Left ventricle myocardium inferior (tissue), 1 donor: ENCODE data around the gene NCOR1. TPM values are rescaled to one million over a fixed set of nuclear protein-coding genes. Genes with fewer than 3 reads are reported as not detected.

ENCODE experiments used
- DNase-seq: peaks from one replicate; pipeline ENCODE4 v3.0.0-alpha.2; 2020
- H3K27ac ChIP-seq: fragments of 200-600 bp; replicated peaks from 2 replicates; pipeline ENCODE4 v1.8.0; 2021
- H3K27me3 ChIP-seq: fragments of 200-600 bp; 2 replicates; pipeline ENCODE4 v1.8.0; 2021; ENCODE audit warnings: low read depth
- H3K36me3 ChIP-seq: fragments of 200-600 bp; 2 replicates; pipeline ENCODE4 v1.8.0; 2021
- H3K4me1 ChIP-seq: fragments of 200-600 bp; 2 replicates; pipeline ENCODE4 v1.8.0; 2021
- H3K4me3 ChIP-seq: fragments of 200-600 bp; 2 replicates; pipeline ENCODE4 v1.8.0; 2021; ENCODE audit warnings: mild to moderate bottlenecking, moderate library complexity
- H3K9me3 ChIP-seq: fragments of 200-600 bp; replicated peaks from 2 replicates; pipeline ENCODE4 v1.8.0; 2021
- intact Hi-C: fragments of 100-400 bp; cut with micrococcal nuclease; formaldehyde crosslinking; loops from one replicate; pipeline ENCODE4 v1.11.0; 2022
- total RNA-seq: library from RNA; stranded (reverse); fragmentation: NEBNext Ultra II Directional; extraction: Animal tissue kit (Norgen Biotek cat#: 25700); gene quantifications from one replicate; pipeline ENCODE4 v1.2.1, GENCODE V29; 2021
- TF ChIP-seq, protein P1 (sequence below): fragments of 200-600 bp; IDR thresholded peaks from 2 replicates; pipeline ENCODE4 v1.8.0; 2021; ENCODE audit warnings: antibody characterized with exemption, mild to moderate bottlenecking, borderline replicate concordance
- donor health status: DM: no; HTN: yes; CAD: no; lungs with severe emphysema.

The NCOR1 gene
- total RNA-seq, 1 donor from 2014 or later, result 60.1 TPM

DNA sequence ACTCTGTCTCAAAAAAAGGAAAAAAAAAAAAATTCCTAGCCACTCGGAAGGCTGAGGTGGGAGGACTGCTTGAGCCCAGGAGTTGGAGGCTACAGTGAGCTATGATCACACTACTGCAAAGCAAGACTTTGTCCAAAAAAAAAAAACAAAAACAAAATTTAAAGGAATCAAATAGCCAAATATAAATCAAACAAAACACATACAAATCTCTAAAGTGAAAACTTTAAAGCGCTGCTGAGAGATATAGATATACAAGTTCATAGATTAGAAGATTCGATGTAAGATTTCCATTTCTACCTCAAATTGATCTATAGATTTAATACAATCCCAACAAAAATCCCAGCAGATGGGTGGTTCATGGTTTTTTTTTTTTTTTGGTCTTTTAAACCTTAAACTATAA, 132.1 kb downstream of the NCOR1 start:
- Histone ChIP-seq H3K36me3 (peaks cover 60% of the 10 kb centered on the region), H3K9me3 (no peaks in the 10 kb centered on the region), H3K27me3 (no peaks in the 10 kb centered on the region), H3K4me3 (no peak overlapping the region), H3K27ac (no peak overlapping the region), H3K4me1 (peaks cover 6% of the 10 kb centered on the region)
- intact Hi-C loops, result no loop called here
- TF ChIP-seq, protein P1, sequence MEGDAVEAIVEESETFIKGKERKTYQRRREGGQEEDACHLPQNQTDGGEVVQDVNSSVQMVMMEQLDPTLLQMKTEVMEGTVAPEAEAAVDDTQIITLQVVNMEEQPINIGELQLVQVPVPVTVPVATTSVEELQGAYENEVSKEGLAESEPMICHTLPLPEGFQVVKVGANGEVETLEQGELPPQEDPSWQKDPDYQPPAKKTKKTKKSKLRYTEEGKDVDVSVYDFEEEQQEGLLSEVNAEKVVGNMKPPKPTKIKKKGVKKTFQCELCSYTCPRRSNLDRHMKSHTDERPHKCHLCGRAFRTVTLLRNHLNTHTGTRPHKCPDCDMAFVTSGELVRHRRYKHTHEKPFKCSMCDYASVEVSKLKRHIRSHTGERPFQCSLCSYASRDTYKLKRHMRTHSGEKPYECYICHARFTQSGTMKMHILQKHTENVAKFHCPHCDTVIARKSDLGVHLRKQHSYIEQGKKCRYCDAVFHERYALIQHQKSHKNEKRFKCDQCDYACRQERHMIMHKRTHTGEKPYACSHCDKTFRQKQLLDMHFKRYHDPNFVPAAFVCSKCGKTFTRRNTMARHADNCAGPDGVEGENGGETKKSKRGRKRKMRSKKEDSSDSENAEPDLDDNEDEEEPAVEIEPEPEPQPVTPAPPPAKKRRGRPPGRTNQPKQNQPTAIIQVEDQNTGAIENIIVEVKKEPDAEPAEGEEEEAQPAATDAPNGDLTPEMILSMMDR, result no peak
- no peak for DNase-seq

- Histone ChIP-seq H3K36me3 (peaks cover 66% of the 10 kb centered on the region), H3K4me3 (no peak overlapping the region), H3K27ac (no peak overlapping the region), H3K9me3 (no peaks in the 10 kb centered on the region), H3K27me3 (no peaks in the 10 kb centered on the region), H3K4me1 (peaks cover 6% of the 10 kb centered on the region)
- DNase-seq, result no peak
- TF ChIP-seq, protein P1, result no peak
- intact Hi-C loops, result no loop called here
Observed at GRCh38 chr17:16081507-16082087, 133.7 kb downstream of the NCOR1 start.

DNA sequence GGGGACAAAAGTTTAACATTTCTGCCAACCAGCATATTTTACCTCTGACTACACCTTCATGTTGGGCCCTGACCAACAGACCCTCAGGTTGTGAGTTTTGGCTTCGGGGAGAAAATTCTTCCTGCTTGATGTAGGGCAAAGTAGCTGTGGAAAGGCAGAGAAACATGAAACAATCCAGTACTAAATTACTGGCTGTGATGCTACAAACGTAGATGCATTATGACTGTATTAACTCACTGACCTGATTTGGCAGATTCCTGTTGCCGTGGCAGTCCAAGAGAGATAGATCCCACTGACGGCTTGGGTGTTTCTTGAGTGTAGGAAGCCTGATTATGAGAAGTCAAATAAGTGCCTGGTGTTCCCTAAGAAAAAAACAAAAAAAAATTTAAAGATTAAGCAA, 135.0 kb downstream of the NCOR1 start:
- intact Hi-C loops, result no loop called here
- TF ChIP-seq, protein P1, result no peak
- Histone ChIP-seq H3K9me3 (no peaks in the 10 kb centered on the region), H3K36me3 (peaks cover 69% of the 10 kb centered on the region), H3K4me3 (no peak overlapping the region), H3K4me1 (peaks cover 4% of the 10 kb centered on the region), H3K27me3 (no peaks in the 10 kb centered on the region), H3K27ac (no peak overlapping the region)
- no peak for DNase-seq

GRCh38 chr17:16075949-16076348, 139.4 kb downstream of the NCOR1 start:
- TF ChIP-seq, protein P1, result no peak
- peaks cover 88% of the 10 kb centered on the region for H3K36me3 ChIP-seq
- no peaks in the 10 kb centered on the region for H3K4me1 ChIP-seq
- H3K27ac ChIP-seq, result no peak overlapping the region
- intact Hi-C loops, result no loop called here
- DNase-seq, result no peak
- H3K9me3 ChIP-seq, result no peaks in the 10 kb centered on the region
- no peak overlapping the region for H3K4me3 ChIP-seq
- no peaks in the 10 kb centered on the region for H3K27me3 ChIP-seq

DNA sequence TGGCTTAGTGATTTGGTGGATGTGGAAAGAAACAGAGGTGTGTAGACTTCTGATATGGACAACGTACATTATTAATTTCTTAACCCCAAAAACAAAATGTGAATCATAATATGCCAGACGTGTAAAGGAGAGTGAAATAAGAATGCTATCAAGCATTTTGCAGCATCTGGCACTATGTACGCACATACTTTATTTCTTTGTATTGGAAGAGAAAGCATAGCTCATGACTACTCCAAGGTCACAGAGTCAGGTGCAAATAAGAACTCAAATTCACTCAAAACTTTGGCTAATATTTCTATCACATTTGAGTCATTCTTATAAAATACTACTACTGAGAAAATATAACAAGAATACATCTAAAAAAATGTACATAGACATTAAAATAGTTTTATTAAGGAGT, 140.9 kb downstream of the NCOR1 start:
- Histone ChIP-seq H3K9me3 (no peaks in the 10 kb centered on the region), H3K4me1 (no peaks in the 10 kb centered on the region), H3K27me3 (no peaks in the 10 kb centered on the region), H3K4me3 (no peak overlapping the region), H3K27ac (no peak overlapping the region), H3K36me3 (peaks cover 92% of the 10 kb centered on the region)
- TF ChIP-seq, protein P1, result no peak
- DNase-seq, result no peak
- intact Hi-C loops, result no loop called here
